Measurements from ENCODE around the gene MAN1C1.
A peak's percentile ranks its signal among the peaks of the same experiment; 100 is the strongest.

MAN1C1 gene

GRCh38 chr1:25643929-25644328, 27.3 kb downstream of the MAN1C1 start:
- no peak for DNase-seq
- H3K79me1 ChIP-seq (ENCODE audit: low read length) = peaks cover 2% of the 10 kb centered on the region
- WGBS (ENCODE audit: extremely low coverage, insufficient coverage, low lambda C conversion rate) = no CpG with 5 or more reads among the region's 7 CpGs
- H3K4me2 ChIP-seq (ENCODE audit: low read length) = no peak overlapping the region
- H2BK15ac ChIP-seq (replicated peaks; ENCODE audit: low read depth) = no peak overlapping the region
- no peak overlapping the region for H3K23ac ChIP-seq (ENCODE audit: low read length)
- peaks cover 18% of the 10 kb centered on the region for H3K4me1 ChIP-seq (ENCODE audit: control insufficient read depth, low read depth, low read length)
- H3K18ac ChIP-seq (ENCODE audit: low read length) = no peak overlapping the region
- H3K27me3 ChIP-seq (ENCODE audit: insufficient read depth, low read length, poor library complexity) = no peaks in the 10 kb centered on the region
- H3K9ac ChIP-seq (ENCODE audit: low read length) = no peak overlapping the region
- no peaks in the 10 kb centered on the region for H3K36me3 ChIP-seq (ENCODE audit: control insufficient read depth, insufficient read depth, low read length)
- no peak overlapping the region for H3K4ac ChIP-seq (ENCODE audit: low read depth, low read length)
- no peak overlapping the region for H4K5ac ChIP-seq (ENCODE audit: low read length)
- no peaks in the 10 kb centered on the region for H3K79me2 ChIP-seq (ENCODE audit: control insufficient read depth, insufficient read depth, low read length)
- no peak overlapping the region for H4K8ac ChIP-seq (ENCODE audit: low read depth, low read length)
- no peak overlapping the region for H2BK5ac ChIP-seq (ENCODE audit: low read length)
- no peak overlapping the region for H3K56ac ChIP-seq (ENCODE audit: low read length)
- H2BK120ac ChIP-seq (ENCODE audit: low read depth, low read length) = no peak overlapping the region
- H3K27ac ChIP-seq (ENCODE audit: low read depth, low read length) = no peak overlapping the region
- no peak overlapping the region for H3K4me3 ChIP-seq (ENCODE audit: low read length)
- H2AK5ac ChIP-seq (ENCODE audit: low read length) = no peak overlapping the region

GRCh38 chr1:25644962-25645361, 28.4 kb downstream of the MAN1C1 start:
- no peak overlapping the region for H3K27ac ChIP-seq (ENCODE audit: low read depth, low read length)
- no peak overlapping the region for H4K8ac ChIP-seq (ENCODE audit: low read depth, low read length)
- H3K9ac ChIP-seq (ENCODE audit: low read length) = no peak overlapping the region
- H3K18ac ChIP-seq (ENCODE audit: low read length) = no peak overlapping the region
- peaks cover 2% of the 10 kb centered on the region for H3K79me1 ChIP-seq (ENCODE audit: low read length)
- no peak overlapping the region for H3K4me3 ChIP-seq (ENCODE audit: low read length)
- DNase-seq = peak; percentile 22
- WGBS (ENCODE audit: extremely low coverage, insufficient coverage, low lambda C conversion rate) = no CpG with 5 or more reads among the region's 4 CpGs
- H2BK15ac ChIP-seq (replicated peaks; ENCODE audit: low read depth) = no peak overlapping the region
- H2AK5ac ChIP-seq (ENCODE audit: low read length) = peak overlapping the region; percentile 7
- H3K36me3 ChIP-seq (ENCODE audit: control insufficient read depth, insufficient read depth, low read length) = no peaks in the 10 kb centered on the region
- no peak overlapping the region for H3K4me2 ChIP-seq (ENCODE audit: low read length)
- no peak overlapping the region for H3K23ac ChIP-seq (ENCODE audit: low read length)
- no peak overlapping the region for H3K56ac ChIP-seq (ENCODE audit: low read length)
- H2BK120ac ChIP-seq (ENCODE audit: low read depth, low read length) = no peak overlapping the region
- H4K5ac ChIP-seq (ENCODE audit: low read length) = no peak overlapping the region
- H3K4ac ChIP-seq (ENCODE audit: low read depth, low read length) = no peak overlapping the region
- H3K4me1 ChIP-seq (ENCODE audit: control insufficient read depth, low read depth, low read length) = peaks cover 18% of the 10 kb centered on the region
- H2BK5ac ChIP-seq (ENCODE audit: low read length) = no peak overlapping the region
- no peaks in the 10 kb centered on the region for H3K79me2 ChIP-seq (ENCODE audit: control insufficient read depth, insufficient read depth, low read length)
- H3K27me3 ChIP-seq (ENCODE audit: insufficient read depth, low read length, poor library complexity) = no peaks in the 10 kb centered on the region

- no peak overlapping the region for H3K4me2 ChIP-seq (ENCODE audit: low read length)
- H2AK5ac ChIP-seq (ENCODE audit: low read length) = no peak overlapping the region
- H4K5ac ChIP-seq (ENCODE audit: low read length) = no peak overlapping the region
- H3K56ac ChIP-seq (ENCODE audit: low read length) = no peak overlapping the region
- peaks cover 18% of the 10 kb centered on the region for H3K4me1 ChIP-seq (ENCODE audit: control insufficient read depth, low read depth, low read length)
- H3K27me3 ChIP-seq (ENCODE audit: insufficient read depth, low read length, poor library complexity) = no peaks in the 10 kb centered on the region
- no peak overlapping the region for H3K9ac ChIP-seq (ENCODE audit: low read length)
- no peak overlapping the region for H3K4me3 ChIP-seq (ENCODE audit: low read length)
- H3K36me3 ChIP-seq (ENCODE audit: control insufficient read depth, insufficient read depth, low read length) = no peaks in the 10 kb centered on the region
- peaks cover 2% of the 10 kb centered on the region for H3K79me1 ChIP-seq (ENCODE audit: low read length)
- H3K23ac ChIP-seq (ENCODE audit: low read length) = no peak overlapping the region
- no peak for DNase-seq
- H4K8ac ChIP-seq (ENCODE audit: low read depth, low read length) = no peak overlapping the region
- H2BK120ac ChIP-seq (ENCODE audit: low read depth, low read length) = no peak overlapping the region
- H3K79me2 ChIP-seq (ENCODE audit: control insufficient read depth, insufficient read depth, low read length) = no peaks in the 10 kb centered on the region
- H3K4ac ChIP-seq (ENCODE audit: low read depth, low read length) = no peak overlapping the region
- no peak overlapping the region for H2BK15ac ChIP-seq (replicated peaks; ENCODE audit: low read depth)
- H2BK5ac ChIP-seq (ENCODE audit: low read length) = no peak overlapping the region
- no peak overlapping the region for H3K18ac ChIP-seq (ENCODE audit: low read length)
- no peak overlapping the region for H3K27ac ChIP-seq (ENCODE audit: low read depth, low read length)
- WGBS (ENCODE audit: extremely low coverage, insufficient coverage, low lambda C conversion rate) = no CpG with 5 or more reads among the region's 23 CpGs
These were observed 29.2 kb downstream of the MAN1C1 start for GRCh38 chr1:25645637-25646400.

- Histone ChIP-seq H3K79me1 (ENCODE audit: low read length) (peaks cover 2% of the 10 kb centered on the region), H3K4me1 (ENCODE audit: control insufficient read depth, low read depth, low read length) (peaks cover 10% of the 10 kb centered on the region), H2BK120ac (ENCODE audit: low read depth, low read length) (no peak overlapping the region), H3K23ac (ENCODE audit: low read length) (no peak overlapping the region), H2BK5ac (ENCODE audit: low read length) (no peak overlapping the region), H3K79me2 (ENCODE audit: control insufficient read depth, insufficient read depth, low read length) (no peaks in the 10 kb centered on the region), H2BK15ac (replicated peaks; ENCODE audit: low read depth) (no peak overlapping the region), H3K4ac (ENCODE audit: low read depth, low read length) (no peak overlapping the region), H3K4me3 (ENCODE audit: low read length) (no peak overlapping the region), H4K5ac (ENCODE audit: low read length) (no peak overlapping the region), H3K4me2 (ENCODE audit: low read length) (no peak overlapping the region), H3K27ac (ENCODE audit: low read depth, low read length) (no peak overlapping the region), H2AK5ac (ENCODE audit: low read length) (no peak overlapping the region), H3K36me3 (ENCODE audit: control insufficient read depth, insufficient read depth, low read length) (no peaks in the 10 kb centered on the region), H3K18ac (ENCODE audit: low read length) (no peak overlapping the region), H3K27me3 (ENCODE audit: insufficient read depth, low read length, poor library complexity) (no peaks in the 10 kb centered on the region), H3K56ac (ENCODE audit: low read length) (no peak overlapping the region), H3K9ac (ENCODE audit: low read length) (no peak overlapping the region), H4K8ac (ENCODE audit: low read depth, low read length) (no peak overlapping the region)
- WGBS (ENCODE audit: extremely low coverage, insufficient coverage, low lambda C conversion rate) = no CpG with 5 or more reads among the region's 4 CpGs
- no peak for DNase-seq
These were observed 30.5 kb downstream of the MAN1C1 start for GRCh38 chr1:25647106-25647505.

- H2AK5ac ChIP-seq (ENCODE audit: low read length) = no peak overlapping the region
- no peak for DNase-seq
- H2BK120ac ChIP-seq (ENCODE audit: low read depth, low read length) = no peak overlapping the region
- no peak overlapping the region for H4K5ac ChIP-seq (ENCODE audit: low read length)
- no peak overlapping the region for H3K4ac ChIP-seq (ENCODE audit: low read depth, low read length)
- no peaks in the 10 kb centered on the region for H3K79me2 ChIP-seq (ENCODE audit: control insufficient read depth, insufficient read depth, low read length)
- no peak overlapping the region for H4K8ac ChIP-seq (ENCODE audit: low read depth, low read length)
- no peak overlapping the region for H3K4me2 ChIP-seq (ENCODE audit: low read length)
- WGBS (ENCODE audit: extremely low coverage, insufficient coverage, low lambda C conversion rate) = no CpG with 5 or more reads among the region's 5 CpGs
- H3K79me1 ChIP-seq (ENCODE audit: low read length) = peaks cover 2% of the 10 kb centered on the region
- H2BK5ac ChIP-seq (ENCODE audit: low read length) = no peak overlapping the region
- no peak overlapping the region for H3K4me3 ChIP-seq (ENCODE audit: low read length)
- H3K23ac ChIP-seq (ENCODE audit: low read length) = no peak overlapping the region
- no peak overlapping the region for H3K18ac ChIP-seq (ENCODE audit: low read length)
- peaks cover 6% of the 10 kb centered on the region for H3K4me1 ChIP-seq (ENCODE audit: control insufficient read depth, low read depth, low read length)
- no peaks in the 10 kb centered on the region for H3K36me3 ChIP-seq (ENCODE audit: control insufficient read depth, insufficient read depth, low read length)
- no peak overlapping the region for H3K27ac ChIP-seq (ENCODE audit: low read depth, low read length)
- H2BK15ac ChIP-seq (replicated peaks; ENCODE audit: low read depth) = no peak overlapping the region
- H3K9ac ChIP-seq (ENCODE audit: low read length) = no peak overlapping the region
- H3K27me3 ChIP-seq (ENCODE audit: insufficient read depth, low read length, poor library complexity) = no peaks in the 10 kb centered on the region
- no peak overlapping the region for H3K56ac ChIP-seq (ENCODE audit: low read length)
These were observed 31.3 kb downstream of the MAN1C1 start for GRCh38 chr1:25647863-25648262.
